BE2C (cell line): ENCODE data around the gene EDN3.
"Not testable (repeated sequence)": the region's sequence is repeated elsewhere in the genome, so short reads cannot be mapped to it uniquely, and the experiment has no call there.

ENCODE experiments used
- DNase-seq: peaks from one replicate; pipeline ENCODE4 v3.0.0-alpha.2; 2020
- H3K27me3 ChIP-seq: fragments of 250-450 bp; sonication (Bioruptor Pico); 2 replicates; pipeline ENCODE4 v1.5.1; 2020; ENCODE audit warnings: mild to moderate bottlenecking
- H3K36me3 ChIP-seq: fragments of 250-450 bp; sonication (Bioruptor Pico); 2 replicates; pipeline ENCODE4 v1.5.1; 2020; ENCODE audit warnings: mild to moderate bottlenecking
- H3K4me1 ChIP-seq: fragments of 250-450 bp; sonication (Bioruptor Pico); 2 replicates; pipeline ENCODE4 v1.5.1; 2020
- H3K4me3 ChIP-seq: 2 replicates; pipeline ENCODE4 v1.5.1; 2011; ENCODE audit warnings: low read depth, low read length
- H3K9me3 ChIP-seq: fragments of 250-450 bp; sonication (Bioruptor Pico); 2 replicates; pipeline ENCODE4 v1.5.1; 2020
- CTCF ChIP-seq: IDR thresholded peaks from 2 replicates; pipeline ENCODE4 v1.5.1; 2012; ENCODE audit warnings: mild to moderate bottlenecking, low read depth, low read length

Gene EDN3

GRCh38 chr20:59352541-59352940, 52.1 kb downstream of the EDN3 start:
- Histone ChIP-seq H3K9me3 (no peaks in the 10 kb centered on the region), H3K4me1 (no peaks in the 10 kb centered on the region), H3K27me3 (no peaks in the 10 kb centered on the region), H3K4me3 (no peak overlapping the region), H3K36me3 (no peaks in the 10 kb centered on the region)
- no peak for TF ChIP-seq CTCF
- no peak for DNase-seq

GRCh38 chr20:59352990-59353389, 52.6 kb downstream of the EDN3 start:
- Histone ChIP-seq H3K36me3 (no peaks in the 10 kb centered on the region), H3K9me3 (no peaks in the 10 kb centered on the region), H3K4me1 (no peaks in the 10 kb centered on the region), H3K4me3 (no peak overlapping the region), H3K27me3 (no peaks in the 10 kb centered on the region)
- no peak for DNase-seq
- TF ChIP-seq CTCF, result no peak

- Histone ChIP-seq H3K36me3 (no peaks in the 10 kb centered on the region), H3K9me3 (no peaks in the 10 kb centered on the region), H3K4me3 (no peak overlapping the region), H3K27me3 (no peaks in the 10 kb centered on the region), H3K4me1 (no peaks in the 10 kb centered on the region)
- DNase-seq, result no peak
- no peak for TF ChIP-seq CTCF
These were observed 54.0 kb downstream of the EDN3 start for GRCh38 chr20:59354460-59354859.

- TF ChIP-seq CTCF, result no peak
- Histone ChIP-seq H3K4me3 (no peak overlapping the region), H3K4me1 (no peaks in the 10 kb centered on the region), H3K36me3 (no peaks in the 10 kb centered on the region), H3K27me3 (no peaks in the 10 kb centered on the region), H3K9me3 (no peaks in the 10 kb centered on the region)
- no peak for DNase-seq
These were observed 54.8 kb downstream of the EDN3 start for GRCh38 chr20:59355242-59355641.

GRCh38 chr20:59356662-59357165, 56.3 kb downstream of the EDN3 start:
- Histone ChIP-seq H3K27me3 (no peaks in the 10 kb centered on the region), H3K36me3 (no peaks in the 10 kb centered on the region), H3K4me3 (no peak overlapping the region), H3K4me1 (no peaks in the 10 kb centered on the region), H3K9me3 (no peaks in the 10 kb centered on the region)
- no peak for TF ChIP-seq CTCF
- no peak for DNase-seq

- not testable (repeated sequence) for DNase-seq, H3K27me3 ChIP-seq, H3K36me3 ChIP-seq, H3K9me3 ChIP-seq, H3K4me3 ChIP-seq, H3K4me1 ChIP-seq
These were observed 58.4 kb downstream of the EDN3 start for GRCh38 chr20:59358793-59359192.
